Ascending aorta (tissue), 2 donors: ENCODE results near the gene ZSWIM1. TPM values are rescaled to one million over a fixed set of nuclear protein-coding genes. Genes with fewer than 3 reads are reported as not detected.

Source experiments
- DNase-seq, 2 donors: peaks; one replicate each; pipeline ENCODE4 v3.0.0-alpha.2; 2019; ENCODE audit warnings: low spot score in 2 of 2
- H3K27ac ChIP-seq, 2 donors: fragments of 200-600 bp; sonication (generic); one replicate each; pipeline ENCODE4 v1.5.1; 2016 to 2017; ENCODE audit warnings: mild to moderate bottlenecking in 1 of 2
- H3K27me3 ChIP-seq: fragments of 200-600 bp; sonication (generic); one replicate; pipeline ENCODE4 v1.5.1; 2017
- H3K36me3 ChIP-seq, 2 donors: fragments of 200-600 bp; sonication (generic); one replicate each; pipeline ENCODE4 v1.5.1; 2016
- H3K4me1 ChIP-seq, 2 donors: fragments of 200-600 bp; sonication (generic); one replicate each; pipeline ENCODE4 v1.5.1; 2016 to 2017; ENCODE audit warnings: mild to moderate bottlenecking in 1 of 2
- H3K4me3 ChIP-seq, 2 donors: fragments of 200-600 bp; sonication (generic); one replicate each; pipeline ENCODE4 v1.5.1; 2016 to 2017; ENCODE audit warnings: mild to moderate bottlenecking in 1 of 2
- H3K9me3 ChIP-seq, 2 donors: fragments of 200-600 bp; sonication (generic); one replicate each; pipeline ENCODE4 v1.5.1; 2016
- intact Hi-C: fragments of 100-400 bp; cut with DNase I; formaldehyde crosslinking; loops from one replicate; pipeline ENCODE4 v1.15.1; 2023
- total RNA-seq: library from RNA; depleted of rRNA; stranded (reverse); fragments of >200 nt; gene quantifications from one replicate; pipeline ENCODE4 v1.1.0, GENCODE V29; 2016
- TF ChIP-seq, protein P1 (sequence below), 3 experiments: fragments of 200-600 bp in 2 of 3; fragments of 450-650 bp in 1 of 3; sonication (generic) in 2 of 3; IDR thresholded peaks; one replicate each; pipeline ENCODE4 v1.5.1; 2016 to 2019; ENCODE audit warnings: antibody characterized with exemption in 3 of 3, mild to moderate bottlenecking in 1 of 3, moderate library complexity in 1 of 3

Gene ZSWIM1
- total RNA-seq, 1 donor from 2014 or later, result 3.5 TPM

- H3K27me3 ChIP-seq, result no peaks in the 10 kb centered on the region
- no peak for DNase-seq
- peaks cover 19 to 22% of the 10 kb centered on the region in 2 donors for H3K36me3 ChIP-seq
- H3K4me1 ChIP-seq, result no peaks in the 10 kb centered on the region
- no peaks in the 10 kb centered on the region for H3K9me3 ChIP-seq
- H3K4me3 ChIP-seq, result no peak overlapping the region
- H3K27ac ChIP-seq, result no peak overlapping the region
- TF ChIP-seq, protein P1, sequence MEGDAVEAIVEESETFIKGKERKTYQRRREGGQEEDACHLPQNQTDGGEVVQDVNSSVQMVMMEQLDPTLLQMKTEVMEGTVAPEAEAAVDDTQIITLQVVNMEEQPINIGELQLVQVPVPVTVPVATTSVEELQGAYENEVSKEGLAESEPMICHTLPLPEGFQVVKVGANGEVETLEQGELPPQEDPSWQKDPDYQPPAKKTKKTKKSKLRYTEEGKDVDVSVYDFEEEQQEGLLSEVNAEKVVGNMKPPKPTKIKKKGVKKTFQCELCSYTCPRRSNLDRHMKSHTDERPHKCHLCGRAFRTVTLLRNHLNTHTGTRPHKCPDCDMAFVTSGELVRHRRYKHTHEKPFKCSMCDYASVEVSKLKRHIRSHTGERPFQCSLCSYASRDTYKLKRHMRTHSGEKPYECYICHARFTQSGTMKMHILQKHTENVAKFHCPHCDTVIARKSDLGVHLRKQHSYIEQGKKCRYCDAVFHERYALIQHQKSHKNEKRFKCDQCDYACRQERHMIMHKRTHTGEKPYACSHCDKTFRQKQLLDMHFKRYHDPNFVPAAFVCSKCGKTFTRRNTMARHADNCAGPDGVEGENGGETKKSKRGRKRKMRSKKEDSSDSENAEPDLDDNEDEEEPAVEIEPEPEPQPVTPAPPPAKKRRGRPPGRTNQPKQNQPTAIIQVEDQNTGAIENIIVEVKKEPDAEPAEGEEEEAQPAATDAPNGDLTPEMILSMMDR (IDR thresholded peaks at IDR 0.05), result no peak
- intact Hi-C loops, result no loop called here
Measured at GRCh38 chr20:45902199-45902701, 21.2 kb downstream of the ZSWIM1 start.

DNA sequence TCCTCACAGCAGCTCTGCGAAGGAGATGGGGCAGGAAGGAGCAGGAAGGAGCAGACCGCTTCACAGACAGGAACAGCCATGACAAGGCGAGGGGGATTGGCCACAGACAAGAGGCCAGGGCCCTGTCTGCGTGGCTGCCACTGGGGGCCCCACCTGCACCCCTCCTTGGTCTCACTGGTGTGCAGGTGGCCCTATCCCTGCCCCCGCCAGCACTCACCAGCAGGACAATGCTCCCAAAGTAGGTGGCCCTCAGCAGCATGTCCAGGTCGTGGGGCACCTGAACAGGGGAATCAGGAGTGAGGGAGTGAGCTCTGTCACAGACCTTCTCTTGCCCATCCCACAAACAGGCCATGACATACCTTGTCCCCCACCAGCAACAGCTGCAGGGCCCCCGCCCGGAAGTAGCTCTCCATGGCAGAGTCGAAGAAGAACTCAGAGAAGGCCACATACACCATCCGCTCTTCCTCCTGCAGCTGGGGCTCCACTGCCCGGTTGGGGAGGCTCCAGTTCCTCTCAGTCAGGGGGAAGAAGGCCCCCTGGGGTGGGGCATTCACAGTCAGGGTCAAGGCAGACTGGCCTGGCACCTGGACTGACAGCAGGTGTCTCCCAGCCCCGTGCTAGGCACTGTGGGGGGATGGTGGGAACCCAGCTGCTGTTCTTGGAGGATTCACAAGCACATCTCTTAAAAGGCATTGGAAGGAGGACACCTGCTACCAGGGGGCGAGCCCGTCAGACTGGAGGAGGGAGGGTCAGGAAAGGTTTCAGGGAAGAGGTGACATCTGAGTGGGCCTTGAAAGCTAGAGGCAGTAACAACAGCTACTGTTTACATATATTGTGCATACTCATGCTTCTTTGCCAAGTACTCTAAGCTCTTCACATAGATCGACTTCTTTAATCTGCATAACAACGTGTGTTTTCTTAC is 23.8 kb downstream of the ZSWIM1 start:
- intact Hi-C loops, result no loop called here
- Histone ChIP-seq H3K36me3 (peaks cover 0 to under 1% of the 10 kb centered on the region in 2 donors), H3K27ac (no peak overlapping the region), H3K27me3 (no peaks in the 10 kb centered on the region), H3K4me1 (no peaks in the 10 kb centered on the region), H3K4me3 (no peak overlapping the region), H3K9me3 (no peaks in the 10 kb centered on the region)
- TF ChIP-seq, protein P1 (IDR thresholded peaks at IDR 0.05), result no peak
- no peak for DNase-seq

- Histone ChIP-seq H3K9me3 (no peaks in the 10 kb centered on the region), H3K27me3 (no peaks in the 10 kb centered on the region), H3K4me1 (no peaks in the 10 kb centered on the region), H3K36me3 (no peaks in the 10 kb centered on the region), H3K4me3 (no peak overlapping the region), H3K27ac (no peak overlapping the region)
- intact Hi-C loops, result no loop called here
- DNase-seq, result no peak
- TF ChIP-seq, protein P1 (IDR thresholded peaks at IDR 0.05), result no peak
Measured at GRCh38 chr20:45905505-45906079, 24.6 kb downstream of the ZSWIM1 start.

DNA sequence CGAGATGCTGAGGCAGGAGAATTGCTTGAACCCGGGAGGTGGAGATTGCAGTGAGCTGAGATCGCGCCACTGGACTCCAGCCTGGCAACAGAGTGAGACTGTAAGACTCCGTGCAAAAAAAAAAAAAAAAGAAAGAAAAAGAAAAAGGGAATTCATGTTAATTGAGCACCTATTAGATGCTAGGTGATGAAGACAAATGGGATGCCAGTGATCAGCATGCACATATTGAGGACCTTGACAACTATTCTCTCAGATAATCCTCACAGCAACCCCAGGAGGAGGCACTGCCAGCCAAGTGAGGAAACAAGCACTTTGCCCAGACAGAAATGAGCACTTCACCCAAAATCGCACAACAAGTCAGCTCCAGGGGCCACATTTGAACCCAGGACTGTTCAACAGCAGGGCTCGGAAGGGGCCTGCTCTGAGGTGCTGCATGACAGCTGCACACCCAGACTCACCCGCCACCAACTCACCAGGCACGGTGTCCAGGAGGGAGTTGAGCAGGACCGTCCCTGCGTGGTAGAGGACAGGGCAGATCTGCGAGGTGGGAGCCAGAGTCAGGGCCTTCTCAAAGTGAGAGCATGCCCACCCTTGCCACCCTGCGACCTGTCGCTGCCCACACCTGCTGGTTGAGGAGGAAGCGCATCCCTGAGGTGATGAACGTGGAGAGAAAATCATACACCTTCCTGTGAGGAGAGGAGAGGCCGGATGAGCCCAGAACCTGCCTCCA is 26.4 kb downstream of the ZSWIM1 start:
- peaks cover 2 to 9% of the 10 kb centered on the region in 2 donors for H3K4me1 ChIP-seq
- TF ChIP-seq, protein P1 (IDR thresholded peaks at IDR 0.05), result no peak
- no peak overlapping the region for H3K27ac ChIP-seq
- intact Hi-C loops, result no loop called here
- DNase-seq, result no peak
- H3K27me3 ChIP-seq, result no peaks in the 10 kb centered on the region
- H3K36me3 ChIP-seq, result no peaks in the 10 kb centered on the region
- H3K4me3 ChIP-seq, result no peak overlapping the region
- no peaks in the 10 kb centered on the region for H3K9me3 ChIP-seq

- intact Hi-C loops, result no loop called here
- DNase-seq, result no peak
- Histone ChIP-seq H3K27ac (no peak overlapping the region), H3K4me3 (no peak overlapping the region), H3K27me3 (no peaks in the 10 kb centered on the region), H3K36me3 (no peaks in the 10 kb centered on the region), H3K9me3 (no peaks in the 10 kb centered on the region), H3K4me1 (peaks cover 6 to 13% of the 10 kb centered on the region in 2 donors)
- TF ChIP-seq, protein P1 (IDR thresholded peaks at IDR 0.05), result no peak
Measured at GRCh38 chr20:45908084-45908483, 27.1 kb downstream of the ZSWIM1 start.
